H1 (cell line): ENCODE data around the gene WRAP73. TPM values are rescaled to one million over a fixed set of nuclear protein-coding genes. Genes with fewer than 3 reads are reported as not detected.

ENCODE experiments used
- CTCF ChIA-PET: fragments of 300-600 bp; sonication (Branson Sonifier 250); formaldehyde crosslinking; loops from one replicate; lab custom pipeline; 2021; ENCODE audit not compliant: partially characterized antibody; lab: Charles Lee
- POLR2A ChIA-PET: fragments of 300-600 bp; sonication (Branson Sonifier 250); formaldehyde crosslinking; loops from one replicate; lab custom pipeline; 2021; ENCODE audit warnings: inconsistent platforms; ENCODE audit not compliant: partially characterized antibody; lab: Charles Lee
- DNase-seq, 2 experiments: peaks; one replicate each; pipeline versions ENCODE4 v3.0.0 to v3.0.0-alpha.2; 2010 to 2022; ENCODE audit warnings: low spot score in 2 of 2, low read depth in 1 of 2, mixed read lengths in 1 of 2
- FAIRE-seq: peaks from 2 replicates; lab custom pipeline; 2011; peaks lifted over from hg19 to GRCh38; lab: Jason Lieb, UNC
- H2AFZ ChIP-seq: 2 replicates; pipeline ENCODE4 v1.8.1; 2012; ENCODE audit warnings: low read length, inconsistent platforms
- H2AK5ac ChIP-seq: 2 replicates; pipeline ENCODE4 v1.6.1; 2013; ENCODE audit warnings: low read depth, low read length
- H2BK120ac ChIP-seq: replicated peaks from 2 replicates; pipeline ENCODE3; 2013; ENCODE audit warnings: low read depth, low read length, inconsistent platforms
- H2BK12ac ChIP-seq: 2 replicates; pipeline ENCODE4 v1.6.1; 2013; ENCODE audit warnings: low read depth, low read length
- H2BK15ac ChIP-seq: 2 replicates; pipeline ENCODE4 v1.6.1; 2013; ENCODE audit warnings: low read length
- H2BK20ac ChIP-seq: 2 replicates; pipeline ENCODE4 v1.6.1; 2013; ENCODE audit warnings: low read length
- H2BK5ac ChIP-seq: 2 replicates; pipeline ENCODE4 v1.6.1; 2013; ENCODE audit warnings: low read depth, low read length
- H3K14ac ChIP-seq: 2 replicates; pipeline ENCODE4 v1.6.1; 2013; ENCODE audit warnings: inconsistent platforms; ENCODE audit not compliant: insufficient read length
- H3K18ac ChIP-seq: 2 replicates; pipeline ENCODE4 v1.6.1; 2013; ENCODE audit warnings: low read length; ENCODE audit errors: extremely low read depth
- H3K23ac ChIP-seq: 2 replicates; pipeline ENCODE4 v1.6.1; 2013; ENCODE audit warnings: inconsistent platforms; ENCODE audit not compliant: insufficient read length
- H3K23me2 ChIP-seq: 2 replicates; pipeline ENCODE4 v1.6.1; 2013; ENCODE audit warnings: low read depth, low read length
- H3K27ac ChIP-seq: 2 replicates; pipeline ENCODE4 v1.6.1; 2011; ENCODE audit warnings: low read depth, low read length, inconsistent platforms
- H3K27me3 ChIP-seq, 4 experiments: replicated peaks in 1 of 4; 1 replicate in 1 of 4; 2 replicates in 3 of 4; pipeline versions ENCODE4 v1.6.1 to v1.8.1; 2011 to 2013; ENCODE audit warnings: low read length in 3 of 4, mild to moderate bottlenecking in 3 of 4, inconsistent platforms in 2 of 4, mixed read lengths in 2 of 4, moderate library complexity in 1 of 4; ENCODE audit not compliant: control insufficient read depth in 3 of 4, insufficient read depth in 3 of 4; ENCODE audit errors: extremely low read depth in 1 of 4
- H3K36me3 ChIP-seq, 4 experiments: 2 replicates each; pipeline versions ENCODE4 v1.6.1 to v1.8.1; 2011 to 2013; ENCODE audit warnings: mild to moderate bottlenecking in 4 of 4, low read length in 3 of 4, moderate library complexity in 2 of 4, control low read depth in 1 of 4, inconsistent platforms in 1 of 4; ENCODE audit not compliant: insufficient read depth in 4 of 4, control insufficient read depth in 2 of 4
- H3K4ac ChIP-seq: replicated peaks from 2 replicates; pipeline ENCODE3; 2013; ENCODE audit warnings: low read length, low read depth, mixed read lengths, inconsistent platforms; ENCODE audit not compliant: insufficient read length
- H3K4me1 ChIP-seq, 4 experiments: replicated peaks in 1 of 4; 1 replicate in 1 of 4; 2 replicates in 3 of 4; pipeline versions ENCODE4 v1.6.1 to v1.8.1; 2011 to 2013; ENCODE audit warnings: low read length in 3 of 4, inconsistent platforms in 2 of 4, mixed read lengths in 1 of 4; ENCODE audit not compliant: insufficient read depth in 4 of 4, control insufficient read depth in 3 of 4
- H3K4me2 ChIP-seq, 2 experiments: 2 replicates each; pipeline versions ENCODE4 v1.6.1 to v1.8.1; 2011 to 2013; ENCODE audit warnings: low read depth in 2 of 2, low read length in 2 of 2, control low read depth in 1 of 2, inconsistent platforms in 1 of 2, mild to moderate bottlenecking in 1 of 2; ENCODE audit not compliant: insufficient read depth in 1 of 2
- H3K4me3 ChIP-seq, 4 experiments: fragments of 200-600, 300-600 bp in 1 of 4; sonication (generic), shearing (Covaris generic), sonication (Bioruptor Twin) in 1 of 4; 2 replicates each; pipeline versions ENCODE4 v1.5.1 to v1.8.1; 2011 to 2016; ENCODE audit warnings: low read length in 4 of 4, low read depth in 3 of 4, control low read depth in 2 of 4, inconsistent platforms in 2 of 4, mild to moderate bottlenecking in 2 of 4, mixed read lengths in 1 of 4, moderate library complexity in 1 of 4; ENCODE audit not compliant: insufficient read depth in 2 of 4; ENCODE audit errors: extremely low read depth in 1 of 4
- H3K56ac ChIP-seq: replicated peaks from 2 replicates; pipeline ENCODE3; 2013; ENCODE audit warnings: low read depth, mild to moderate bottlenecking, mixed read lengths, low read length, inconsistent platforms; ENCODE audit not compliant: insufficient read length
- H3K79me1 ChIP-seq: 2 replicates; pipeline ENCODE4 v1.6.1; 2013; ENCODE audit warnings: low read depth, low read length, control low read depth
- H3K79me2 ChIP-seq, 2 experiments: 2 replicates each; pipeline versions ENCODE4 v1.6.1 to v1.8.1; 2012 to 2013; ENCODE audit warnings: low read length in 2 of 2, mild to moderate bottlenecking in 2 of 2, inconsistent platforms in 1 of 2; ENCODE audit not compliant: insufficient read depth in 2 of 2, control insufficient read depth in 1 of 2
- H3K9ac ChIP-seq, 4 experiments: replicated peaks in 1 of 4; 1 replicate in 1 of 4; 2 replicates in 3 of 4; pipeline versions ENCODE4 v1.6.1 to v1.8.1; 2011 to 2013; ENCODE audit warnings: low read depth in 3 of 4, low read length in 3 of 4, control low read depth in 2 of 4, mild to moderate bottlenecking in 2 of 4, moderate library complexity in 2 of 4, inconsistent platforms in 1 of 4; ENCODE audit errors: extremely low read depth in 1 of 4
- H3K9me3 ChIP-seq, 2 experiments: 2 replicates each; pipeline versions ENCODE4 v1.6.1 to v1.8.1; 2012 to 2013; ENCODE audit warnings: mild to moderate bottlenecking in 2 of 2, moderate library complexity in 2 of 2, control low read depth in 1 of 2, inconsistent platforms in 1 of 2, low read depth in 1 of 2, low read length in 1 of 2, mixed read lengths in 1 of 2; ENCODE audit not compliant: insufficient read depth in 2 of 2
- H4K20me1 ChIP-seq, 2 experiments: replicated peaks in 1 of 2; 2 replicates each; pipeline versions ENCODE3 to v1.8.1; 2011 to 2013; ENCODE audit warnings: inconsistent platforms in 2 of 2, low read length in 2 of 2, mild to moderate bottlenecking in 1 of 2; ENCODE audit not compliant: insufficient read depth in 2 of 2, control insufficient read depth in 1 of 2
- H4K5ac ChIP-seq: 2 replicates; pipeline ENCODE4 v1.6.1; 2013; ENCODE audit warnings: low read length, low read depth, mixed read lengths, inconsistent platforms; ENCODE audit not compliant: insufficient read length
- H4K8ac ChIP-seq: 2 replicates; pipeline ENCODE4 v1.8.0; 2013; ENCODE audit warnings: mild to moderate bottlenecking, moderate library complexity, low read length, inconsistent platforms; ENCODE audit not compliant: insufficient read depth; ENCODE audit errors: extremely low read depth
- H4K91ac ChIP-seq: replicated peaks from 2 replicates; pipeline ENCODE3; 2013; ENCODE audit warnings: low read length, mixed read lengths, inconsistent platforms; ENCODE audit not compliant: insufficient read length
- CBX5 ChIP-seq: fragments of 300-800, 300-1000 bp; sonication (generic); IDR thresholded peaks from 2 replicates; pipeline ENCODE4 v1.7.1; 2016; ENCODE audit warnings: antibody characterized with exemption, low read length, low read depth
- CEBPB ChIP-seq: IDR thresholded peaks from 2 replicates; pipeline ENCODE4 v1.6.1; 2012; ENCODE audit warnings: low read depth, low read length
- CTBP2 ChIP-seq: IDR thresholded peaks from 2 replicates; pipeline ENCODE4 v1.7.0; 2011; ENCODE audit warnings: borderline replicate concordance, mild to moderate bottlenecking, moderate library complexity, mixed read lengths, low read length; ENCODE audit not compliant: insufficient read depth, insufficient read length
- JUN ChIP-seq: IDR thresholded peaks from 2 replicates; pipeline ENCODE4 v1.6.1; 2011; ENCODE audit warnings: low read depth, mild to moderate bottlenecking, improper control_type of control experiment, low read length
- NANOG ChIP-seq: IDR thresholded peaks from 2 replicates; pipeline ENCODE4 v1.6.1; 2011; ENCODE audit warnings: low read length, low read depth, mild to moderate bottlenecking, inconsistent platforms; ENCODE audit not compliant: insufficient read depth, poor library complexity, severe bottlenecking
- POLR2A ChIP-seq, 2 experiments: IDR thresholded peaks; 1 replicate in 1 of 2; 2 replicates in 1 of 2; pipeline ENCODE4 v1.6.1; 2011; ENCODE audit warnings: low read depth in 2 of 2, low read length in 2 of 2, mild to moderate bottlenecking in 2 of 2; ENCODE audit errors: control extremely low read depth in 1 of 2
- RBBP5 ChIP-seq: IDR thresholded peaks from 2 replicates; pipeline ENCODE4 v1.7.1; 2012; ENCODE audit warnings: low read depth, mild to moderate bottlenecking, inconsistent platforms, low read length, moderate library complexity, borderline replicate concordance
- RXRA ChIP-seq: IDR thresholded peaks from 2 replicates; pipeline ENCODE4 v1.6.1; 2011; ENCODE audit warnings: low read depth, mild to moderate bottlenecking, low read length, moderate library complexity; ENCODE audit not compliant: insufficient read depth
- SIRT6 ChIP-seq: IDR thresholded peaks from one replicate; pipeline ENCODE4 v1.7.1; 2012; ENCODE audit warnings: low read length, inconsistent platforms
- SRF ChIP-seq: IDR thresholded peaks from 2 replicates; pipeline ENCODE4 v1.6.1; 2011; ENCODE audit warnings: mild to moderate bottlenecking, low read depth, low read length, moderate library complexity
- TBP ChIP-seq: IDR thresholded peaks from 2 replicates; pipeline ENCODE4 v1.6.1; 2011; ENCODE audit warnings: low read depth, low read length, improper control_type of control experiment
- YY1 ChIP-seq: IDR thresholded peaks from 2 replicates; pipeline ENCODE4 v1.6.1; 2011; ENCODE audit warnings: low read depth, mild to moderate bottlenecking, low read length
- WGBS, 2 experiments: shearing (Covaris generic) in 1 of 2; methylation state at CpG; one replicate each; pipeline versions ENCODE4 v1.1.6 to v1.1.7; 2013 to 2015; ENCODE audit warnings: low lambda C conversion rate in 2 of 2, mixed read lengths in 2 of 2, inconsistent platforms in 1 of 2, low coverage in 1 of 2, missing lambda C conversion rate in 1 of 2; ENCODE audit not compliant: insufficient replicate concordance in 2 of 2, insufficient coverage in 1 of 2, insufficient read length in 1 of 2; ENCODE audit errors: extremely low coverage in 1 of 2, missing lambda C conversion rate in 1 of 2; 5-methylcytosine and 5-hydroxymethylcytosine counted together
- polyA plus RNA-seq, 7 experiments: library from polyadenylated mRNA; depleted of rRNA in 3 of 7; stranded (reverse) in 5 of 7; unstranded in 2 of 7; fragments of >200 nt in 5 of 7; fragments of 200-250 nt in 2 of 7; gene quantifications; 1 replicate in 5 of 7; 2 replicates in 1 of 7; 4 replicates in 1 of 7; pipeline versions ENCODE4 v1.2.1 to v1.2.3, GENCODE V29; 2011 to 2013; ENCODE audit warnings: missing spikeins in 2 of 7, mixed read lengths in 2 of 7
- total RNA-seq: library from RNA; stranded (reverse); fragmentation: NEBNext Ultra II Directional; extraction: Animal tissue kit (Norgen Biotek cat#: 25700); gene quantifications from 2 replicates; pipeline ENCODE4 v1.2.1, GENCODE V29; 2021

Gene WRAP73
- total and polyA plus RNA-seq, 2 of the 8 experiments (the other 6 are each of a cell fraction or from before 2014, with no cell fraction given) = 30.3 to 50.7 TPM

DNA sequence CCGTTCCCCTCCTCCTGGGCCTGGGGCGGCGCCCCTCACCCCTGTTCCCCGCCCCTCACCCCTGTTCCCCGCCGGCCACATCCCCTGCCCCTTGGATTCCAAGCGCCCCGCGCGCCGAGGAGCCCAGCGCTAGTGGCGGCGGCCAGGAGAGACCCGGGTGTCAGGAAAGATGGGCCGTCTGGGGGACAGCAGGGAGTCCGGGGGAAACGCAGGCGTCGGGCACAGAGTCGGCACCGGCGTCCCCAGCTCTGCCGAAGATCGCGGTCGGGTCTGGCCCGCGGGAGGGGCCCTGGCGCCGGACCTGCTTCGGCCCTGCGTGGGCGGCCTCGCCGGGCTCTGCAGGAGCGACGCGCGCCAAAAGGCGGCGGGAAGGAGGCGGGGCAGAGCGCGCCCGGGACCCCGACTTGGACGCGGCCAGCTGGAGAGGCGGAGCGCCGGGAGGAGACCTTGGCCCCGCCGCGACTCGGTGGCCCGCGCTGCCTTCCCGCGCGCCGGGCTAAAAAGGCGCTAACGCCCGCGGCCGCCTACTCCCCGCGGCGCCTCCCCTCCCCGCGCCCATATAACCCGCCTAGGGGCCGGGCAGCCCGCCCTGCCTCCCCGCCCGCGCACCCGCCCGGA lies 2.1 kb upstream of the WRAP73 start, which contains the start of gene TP73:
Gene TP73 (plus strand): TSS at position 587 of the 618 bp plus-strand sequence. CDS start 29,850 bp downstream, outside the sequence.
- POLR2A ChIA-PET = interaction anchor here (1.3 kb wide), 1 partner anchor 265 kb away, joined by 3 read pairs; no protein-coding TSS in a partner anchor
- H3K4me2 ChIP-seq = peak within 1 kb of the TSS; percentile 77 to 81
- peak within 1 kb of the TSS; percentile 68; the same call in 1 of the 2 replicates for H2BK12ac ChIP-seq
- no peak within 1 kb of the TSS for H3K14ac ChIP-seq
- 0 out of 2 replicates have a peak within 1 kb of the TSS, but pooled peaks have one; percentile 5 for H2BK15ac ChIP-seq
- H3K9me3 ChIP-seq = no peaks in the 10 kb centered on the region
- no peak within 1 kb of the TSS for H2BK5ac ChIP-seq
- H3K4me1 ChIP-seq = peaks cover 0 to 21% (median 3%) of the 10 kb centered on the region in 4 experiments; a peak in 5 of 7 replicates
- H3K4ac ChIP-seq = no peak within 1 kb of the TSS
- peaks cover 0 to 4% of the 10 kb centered on the region in 2 experiments for H4K20me1 ChIP-seq
- peak within 1 kb of the TSS; percentile 51 to 97 (median 58) for H3K4me3 ChIP-seq
- H3K27ac ChIP-seq = no peak within 1 kb of the TSS
- 2% methylated on average over 35 of the region's 80 CpGs; no CpG with 5 or more reads in 1 of the 2 experiments for WGBS, 2 experiments
- DNase-seq = peak in 1 of 2 experiments; percentile 73
- H2BK20ac ChIP-seq = no peak within 1 kb of the TSS
- CTCF ChIA-PET = interaction anchor here (1.4 to 2.5 kb wide), 5 partner anchors 10 to 134 kb away, joined by 3 to 16 read pairs (median 7); no protein-coding TSS in a partner anchor
- H2BK120ac ChIP-seq = no peak within 1 kb of the TSS
- H3K79me1 ChIP-seq = peaks cover 3% of the 10 kb centered on the region; the same call in 1 of the 2 replicates
- peaks cover 20% of the 10 kb centered on the region; the same call in 1 of the 2 replicates for H3K23me2 ChIP-seq
- no peak within 1 kb of the TSS; the same call in 1 of the 2 replicates for H3K18ac ChIP-seq
- FAIRE-seq = no peak
- H3K27me3 ChIP-seq = peaks cover 46 to 68% (median 63%) of the 10 kb centered on the region in 4 experiments
- H4K8ac ChIP-seq = 0 out of 2 replicates have a peak within 1 kb of the TSS, but pooled peaks have one; percentile 15
- H3K56ac ChIP-seq = no peak within 1 kb of the TSS
- H3K36me3 ChIP-seq = peaks cover 0 to 9% (median 5%) of the 10 kb centered on the region in 4 experiments; a peak in 2 of 8 replicates
- H3K79me2 ChIP-seq = peaks cover 0 to 9% of the 10 kb centered on the region in 2 experiments; a peak in 1 of 4 replicates
- no peak within 1 kb of the TSS for H4K5ac ChIP-seq
- no peak within 1 kb of the TSS for H4K91ac ChIP-seq
- H3K9ac ChIP-seq = peak within 1 kb of the TSS in 1 of 4 experiments; percentile 44; a peak in 1 of 7 replicates
- no peak within 1 kb of the TSS; the same call in 1 of the 2 replicates for H2AFZ ChIP-seq
- H3K23ac ChIP-seq = no peak within 1 kb of the TSS
- H2AK5ac ChIP-seq = no peak within 1 kb of the TSS
- TF ChIP-seq RBBP5 = 0 out of 2 replicates have a peak, but pooled peaks have one; percentile 37
- no peak for TF ChIP-seq YY1
- no peak for TF ChIP-seq JUN
- TF ChIP-seq CTBP2 = no peak
- TF ChIP-seq NANOG = no peak
- no peak for TF ChIP-seq SIRT6
- no peak for TF ChIP-seq TBP
- TF ChIP-seq CEBPB = no peak
- no peak for TF ChIP-seq POLR2A (IDR thresholded peaks at IDR 0.05; ENCODE audit: control extremely low read depth in 1 of 2, low read depth in 2 of 2, low read length in 2 of 2)
- no peak for TF ChIP-seq SRF
- TF ChIP-seq RXRA = no peak
- TF ChIP-seq CBX5 = no peak
